H1 (cell line): ENCODE measurements around the gene C1orf74.

Experiments used
- ASH2L ChIP-seq: fragments of 200-600, 300-600 bp; sonication (generic); IDR thresholded peaks from one replicate; pipeline ENCODE4 v1.7.1; 2017; ENCODE audit warnings: low read length
- PHF8 ChIP-seq: fragments of 200-600 bp; sonication (generic); conservative IDR thresholded peaks from 2 replicates; pipeline ENCODE4 v1.7.1; 2012; ENCODE audit warnings: low read depth, mild to moderate bottlenecking, inconsistent platforms, low read length, moderate library complexity
- TF ChIP-seq, protein P1 (sequence below): IDR thresholded peaks from 2 replicates; pipeline ENCODE4 v1.6.1; 2012; ENCODE audit warnings: low read length, inconsistent platforms

DNA sequence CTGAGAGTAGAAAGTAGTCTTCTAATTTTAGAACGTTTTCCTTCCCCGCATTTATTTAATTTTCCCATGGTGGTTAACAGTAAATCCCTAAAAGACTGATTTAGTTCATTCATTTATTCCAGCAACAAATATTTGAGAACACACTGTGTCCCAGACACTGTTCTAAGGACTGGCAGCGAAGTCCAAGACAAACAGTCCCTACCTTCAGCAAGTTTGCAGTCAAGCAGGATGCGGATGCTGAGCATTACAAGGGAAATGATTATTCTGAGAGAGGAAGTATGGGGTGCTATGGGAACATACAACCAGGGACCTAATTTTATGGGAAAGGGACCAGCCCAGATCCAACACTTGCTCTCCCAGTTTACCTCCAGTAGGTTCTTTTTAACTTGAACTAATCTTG lies 1.2 kb upstream of the C1orf74 start:
- no peak for TF ChIP-seq ASH2L
- no peak for TF ChIP-seq PHF8
- TF ChIP-seq, protein P1, sequence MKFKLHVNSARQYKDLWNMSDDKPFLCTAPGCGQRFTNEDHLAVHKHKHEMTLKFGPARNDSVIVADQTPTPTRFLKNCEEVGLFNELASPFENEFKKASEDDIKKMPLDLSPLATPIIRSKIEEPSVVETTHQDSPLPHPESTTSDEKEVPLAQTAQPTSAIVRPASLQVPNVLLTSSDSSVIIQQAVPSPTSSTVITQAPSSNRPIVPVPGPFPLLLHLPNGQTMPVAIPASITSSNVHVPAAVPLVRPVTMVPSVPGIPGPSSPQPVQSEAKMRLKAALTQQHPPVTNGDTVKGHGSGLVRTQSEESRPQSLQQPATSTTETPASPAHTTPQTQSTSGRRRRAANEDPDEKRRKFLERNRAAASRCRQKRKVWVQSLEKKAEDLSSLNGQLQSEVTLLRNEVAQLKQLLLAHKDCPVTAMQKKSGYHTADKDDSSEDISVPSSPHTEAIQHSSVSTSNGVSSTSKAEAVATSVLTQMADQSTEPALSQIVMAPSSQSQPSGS: no peak
